ENCODE data around the gene HPSE2. TPM values are rescaled to one million over a fixed set of nuclear protein-coding genes. Genes with fewer than 3 reads are reported as not detected.
A peak's percentile ranks its signal among the peaks of the same experiment; 100 is the strongest.

HPSE2 gene
- polyA plus RNA-seq, 1 experiment: not detected

DNA sequence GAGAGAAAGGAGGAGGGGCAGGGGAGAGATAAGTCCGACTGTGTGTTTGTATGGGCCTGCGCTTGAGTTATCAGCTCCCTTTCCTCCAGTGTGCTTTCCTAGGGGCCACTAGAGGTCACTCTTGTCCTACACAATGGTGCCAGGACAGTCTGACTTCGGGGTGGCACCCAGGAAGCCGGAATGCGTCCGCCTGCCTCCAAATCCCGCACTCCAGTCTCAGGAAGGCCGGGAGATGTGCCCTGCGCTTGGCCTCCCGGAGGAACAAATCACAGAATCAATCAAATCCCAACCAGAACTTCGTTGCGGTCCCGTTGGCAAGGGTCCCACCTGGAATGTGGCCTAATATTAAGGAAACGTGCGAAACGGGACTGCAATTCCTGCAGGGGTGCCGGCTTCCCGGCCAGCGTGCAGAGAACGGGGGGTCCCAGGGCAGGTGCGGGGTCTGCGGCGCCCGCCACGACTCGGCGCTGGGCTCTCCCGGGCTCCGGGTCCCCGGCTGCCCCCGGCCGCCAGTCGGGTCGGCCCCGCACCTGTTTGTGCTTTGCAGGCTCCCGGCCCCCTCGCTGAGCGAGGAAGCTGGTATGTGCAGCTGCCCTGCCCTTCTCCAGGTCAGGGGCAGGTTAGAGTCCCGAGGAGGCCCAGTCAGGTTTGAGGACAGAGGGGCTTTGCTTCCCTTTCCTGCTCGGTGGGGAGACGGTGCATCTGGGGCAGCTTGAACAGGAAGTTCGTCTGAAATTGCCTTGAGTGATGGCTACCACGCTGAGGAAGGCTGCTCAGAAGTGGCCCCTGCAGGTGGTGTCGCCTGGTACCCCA lies 767.9 kb downstream of the HPSE2 start:
- Histone ChIP-seq H3K27me3 (ENCODE audit: control insufficient read depth, insufficient read depth, low read length) (peaks cover 13% of the 10 kb centered on the region), H3K9me3 (ENCODE audit: control insufficient read depth, insufficient read depth, low read length) (no peaks in the 10 kb centered on the region), H3K27ac (ENCODE audit: low read depth, low read length) (no peak overlapping the region), H3K4me3 (ENCODE audit: low read depth, low read length) (peak overlapping the region; percentile 53)
- TF ChIP-seq, protein P1, sequence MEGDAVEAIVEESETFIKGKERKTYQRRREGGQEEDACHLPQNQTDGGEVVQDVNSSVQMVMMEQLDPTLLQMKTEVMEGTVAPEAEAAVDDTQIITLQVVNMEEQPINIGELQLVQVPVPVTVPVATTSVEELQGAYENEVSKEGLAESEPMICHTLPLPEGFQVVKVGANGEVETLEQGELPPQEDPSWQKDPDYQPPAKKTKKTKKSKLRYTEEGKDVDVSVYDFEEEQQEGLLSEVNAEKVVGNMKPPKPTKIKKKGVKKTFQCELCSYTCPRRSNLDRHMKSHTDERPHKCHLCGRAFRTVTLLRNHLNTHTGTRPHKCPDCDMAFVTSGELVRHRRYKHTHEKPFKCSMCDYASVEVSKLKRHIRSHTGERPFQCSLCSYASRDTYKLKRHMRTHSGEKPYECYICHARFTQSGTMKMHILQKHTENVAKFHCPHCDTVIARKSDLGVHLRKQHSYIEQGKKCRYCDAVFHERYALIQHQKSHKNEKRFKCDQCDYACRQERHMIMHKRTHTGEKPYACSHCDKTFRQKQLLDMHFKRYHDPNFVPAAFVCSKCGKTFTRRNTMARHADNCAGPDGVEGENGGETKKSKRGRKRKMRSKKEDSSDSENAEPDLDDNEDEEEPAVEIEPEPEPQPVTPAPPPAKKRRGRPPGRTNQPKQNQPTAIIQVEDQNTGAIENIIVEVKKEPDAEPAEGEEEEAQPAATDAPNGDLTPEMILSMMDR (IDR thresholded peaks at IDR 0.05; ENCODE audit: low read depth, low read length): peak; percentile 85
- DNase-seq (ENCODE audit: low read depth, low spot score): peak; percentile 63
- CTCF ChIA-PET: interaction anchor here (0.5 to 4.6 kb wide), 57 partner anchors 8 to 1092 kb away, joined by 3 to 62 read pairs (median 5); partner anchors contain the start of genes HPS1 and R3HCC1L
- POLR2A ChIA-PET: no interaction called here

DNA sequence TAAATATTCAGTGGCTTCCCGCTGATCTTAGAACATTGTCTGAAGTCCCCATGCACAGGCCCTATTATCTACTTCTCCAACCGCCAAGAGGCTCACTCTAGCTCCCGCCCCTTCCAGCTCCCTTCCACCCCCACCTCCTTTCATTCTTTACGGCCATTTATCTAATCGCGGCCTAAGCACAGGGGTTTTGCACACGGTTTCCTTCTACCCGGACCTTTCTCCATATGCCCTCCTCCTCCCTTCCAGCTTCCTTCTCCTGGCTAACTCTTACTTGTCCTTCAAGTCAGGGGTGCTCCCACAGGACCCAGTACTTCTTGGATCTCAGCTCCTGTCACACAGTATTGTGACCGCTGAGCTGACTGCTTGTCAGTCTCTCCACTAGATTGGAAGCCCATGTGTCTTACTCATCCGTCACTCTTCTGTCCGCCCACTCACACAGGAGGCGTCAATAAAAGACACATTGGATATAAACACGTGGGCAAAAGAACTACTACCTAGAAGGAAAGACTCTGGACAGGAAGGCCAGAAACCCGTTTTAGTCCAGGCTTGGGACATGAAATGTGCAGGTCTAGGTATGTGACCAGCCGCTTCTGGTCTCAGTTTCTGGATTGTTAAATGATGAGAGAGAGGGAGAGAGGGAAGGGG lies 768.7 kb downstream of the HPSE2 start:
- POLR2A ChIA-PET: no interaction called here
- H3K4me3 ChIP-seq (ENCODE audit: low read depth, low read length): no peak overlapping the region
- no peaks in the 10 kb centered on the region for H3K9me3 ChIP-seq (ENCODE audit: control insufficient read depth, insufficient read depth, low read length)
- peaks cover 13% of the 10 kb centered on the region for H3K27me3 ChIP-seq (ENCODE audit: control insufficient read depth, insufficient read depth, low read length)
- H3K27ac ChIP-seq (ENCODE audit: low read depth, low read length): no peak overlapping the region
- CTCF ChIA-PET: interaction anchor here (0.5 to 4.6 kb wide), 54 partner anchors 9 to 1093 kb away, joined by 3 to 62 read pairs (median 5); partner anchors contain the start of genes HPS1 and R3HCC1L
- TF ChIP-seq, protein P1 (IDR thresholded peaks at IDR 0.05; ENCODE audit: low read depth, low read length): no peak
- no peak for DNase-seq (ENCODE audit: low read depth, low spot score)

DNA sequence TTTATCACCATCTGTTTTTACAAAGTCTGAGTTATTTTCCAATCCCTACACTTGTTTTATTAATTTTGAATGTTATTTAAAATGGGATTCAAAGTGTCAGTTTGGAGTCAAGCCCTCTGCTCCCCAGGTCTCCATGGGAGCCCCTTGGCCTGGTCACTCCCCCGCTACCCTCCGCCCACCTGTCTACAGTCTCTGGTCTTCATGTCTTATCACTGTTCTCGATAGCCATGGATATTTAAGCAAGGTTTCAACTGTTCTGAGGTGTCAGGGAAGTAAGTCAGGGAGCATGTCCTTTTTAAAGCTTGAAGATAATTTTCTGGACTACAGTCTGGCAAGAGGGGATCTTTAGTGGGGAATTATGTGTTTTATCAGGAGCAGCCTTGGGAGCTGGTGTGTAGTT lies 769.8 kb downstream of the HPSE2 start:
- TF ChIP-seq, protein P1 (IDR thresholded peaks at IDR 0.05; ENCODE audit: low read depth, low read length): no peak
- DNase-seq (ENCODE audit: low read depth, low spot score): no peak

DNA sequence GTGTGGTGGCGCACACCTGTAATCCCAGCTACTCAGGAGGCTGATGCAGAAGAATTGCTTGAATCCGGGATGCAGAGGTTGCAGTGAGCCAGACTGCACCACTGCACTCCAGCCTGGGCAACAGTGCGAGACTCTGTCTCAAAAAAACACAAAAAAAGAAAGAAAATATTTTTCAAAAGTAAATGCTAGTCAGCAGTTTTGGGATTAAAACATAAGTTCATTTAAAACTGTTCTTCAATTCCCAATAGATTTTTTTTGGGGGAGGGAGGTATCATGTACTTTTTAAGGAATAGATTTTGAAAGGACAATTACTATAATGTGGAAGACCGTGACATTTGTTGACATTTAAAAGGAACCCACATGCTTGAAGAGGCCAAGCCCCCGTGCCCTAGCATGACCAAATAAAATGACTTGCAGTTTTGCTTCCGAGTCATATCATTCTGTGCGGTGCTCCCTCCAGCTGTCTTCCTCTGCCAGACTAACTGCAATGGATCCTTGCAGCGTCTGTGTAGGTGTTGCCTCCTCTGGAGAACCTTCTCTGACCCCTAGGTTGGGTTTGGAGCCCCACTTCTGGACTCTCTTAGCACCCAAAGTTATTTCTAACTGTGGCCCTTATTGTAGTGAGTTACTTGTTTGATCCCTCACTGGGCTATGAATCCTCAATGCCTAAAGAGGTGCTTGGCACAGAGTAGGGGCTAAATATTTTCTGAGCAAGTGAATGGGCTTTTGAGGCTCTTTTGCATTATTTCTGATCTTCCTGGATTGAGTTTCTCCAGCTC lies 771.5 kb downstream of the HPSE2 start:
- TF ChIP-seq, protein P1 (IDR thresholded peaks at IDR 0.05; ENCODE audit: low read depth, low read length): no peak
- Histone ChIP-seq H3K9me3 (ENCODE audit: control insufficient read depth, insufficient read depth, low read length) (no peaks in the 10 kb centered on the region), H3K27ac (ENCODE audit: low read depth, low read length) (no peak overlapping the region), H3K4me3 (ENCODE audit: low read depth, low read length) (no peak overlapping the region), H3K27me3 (ENCODE audit: control insufficient read depth, insufficient read depth, low read length) (peaks cover 9% of the 10 kb centered on the region)
- CTCF ChIA-PET: interaction anchor here (1.1 to 1.4 kb wide), 2 partner anchors 200 to 708 kb away, joined by 3 to 4 read pairs; no protein-coding TSS in a partner anchor
- DNase-seq (ENCODE audit: low read depth, low spot score): no peak
- POLR2A ChIA-PET: no interaction called here

More for the DNA sequence above, 769.8 kb downstream of the HPSE2 start:
- no peak overlapping the region for H3K27ac ChIP-seq (ENCODE audit: low read depth, low read length)
- ChIA-PET POLR2A (no interaction called here), CTCF (interaction anchor here (0.7 to 4.6 kb wide), 8 partner anchors 9 to 815 kb away, joined by 3 to 62 read pairs (median 7); partner anchors contain the start of gene HPS1)
- peaks cover 13% of the 10 kb centered on the region for H3K27me3 ChIP-seq (ENCODE audit: control insufficient read depth, insufficient read depth, low read length)
- H3K9me3 ChIP-seq (ENCODE audit: control insufficient read depth, insufficient read depth, low read length): no peaks in the 10 kb centered on the region
- no peak overlapping the region for H3K4me3 ChIP-seq (ENCODE audit: low read depth, low read length)

Data from AG04450 (cell line).